Vagina (tissue), 2 donors: ENCODE data around the gene CTDSPL. TPM values are rescaled to one million over a fixed set of nuclear protein-coding genes. Genes with fewer than 3 reads are reported as not detected.

Source experiments
- DNase-seq, 2 donors: peaks; one replicate each; pipeline ENCODE4 v3.0.0-alpha.2; 2017; ENCODE audit errors: extremely low spot score in 2 of 2
- H3K27ac ChIP-seq: fragments of 200-600 bp; sonication (generic); one replicate; pipeline ENCODE4 v1.5.1; 2019
- H3K27me3 ChIP-seq: fragments of 200-600 bp; sonication (generic); one replicate; pipeline ENCODE4 v1.5.1; 2019
- H3K36me3 ChIP-seq, 2 donors: fragments of 200-600 bp; sonication (generic); one replicate each; pipeline ENCODE4 v1.5.1; 2017 to 2019
- H3K4me1 ChIP-seq: fragments of 200-600 bp; sonication (generic); one replicate; pipeline ENCODE4 v1.5.1; 2019
- H3K4me3 ChIP-seq, 2 donors: fragments of 200-600 bp; sonication (generic); 1 replicate in 1 of 2; 2 replicates in 1 of 2; pipeline ENCODE4 v1.5.1; 2016 to 2019
- H3K9me3 ChIP-seq: fragments of 200-600 bp; sonication (generic); one replicate; pipeline ENCODE4 v1.5.1; 2019
- POLR2A ChIP-seq, 2 donors: fragments of 450-650 bp; IDR thresholded peaks; one replicate each; pipeline ENCODE4 v1.6.1; 2017; ENCODE audit warnings: antibody characterized with exemption in 2 of 2, mild to moderate bottlenecking in 2 of 2, moderate library complexity in 2 of 2
- POLR2AphosphoS5 ChIP-seq, 2 donors: sonication (generic); formaldehyde crosslinking; IDR thresholded peaks; one replicate each; pipeline ENCODE4 v1.9.0; 2017; ENCODE audit warnings: antibody characterized with exemption in 2 of 2, mild to moderate bottlenecking in 2 of 2, low read depth in 1 of 2; ENCODE audit not compliant: insufficient read depth in 1 of 2
- intact Hi-C: fragments of 100-400 bp; cut with DNase I; formaldehyde crosslinking; loops from one replicate; pipeline ENCODE4 v1.15.1; 2023
- total RNA-seq: library from RNA; depleted of rRNA; stranded (reverse); fragments of >200 nt; gene quantifications from one replicate; pipeline ENCODE4 v1.2.3, GENCODE V29; 2016
- TF ChIP-seq, protein P1 (sequence below), 3 experiments: fragments of 450-650 bp in 2 of 3; fragments of 200-600 bp in 1 of 3; sonication (generic) in 1 of 3; IDR thresholded peaks; one replicate each; pipeline ENCODE4 v1.5.1; 2017 to 2019; ENCODE audit warnings: antibody characterized with exemption in 3 of 3, mild to moderate bottlenecking in 2 of 3, moderate library complexity in 2 of 3

The CTDSPL gene
- total RNA-seq, 1 donor from 2014 or later: 28.0 TPM

DNA sequence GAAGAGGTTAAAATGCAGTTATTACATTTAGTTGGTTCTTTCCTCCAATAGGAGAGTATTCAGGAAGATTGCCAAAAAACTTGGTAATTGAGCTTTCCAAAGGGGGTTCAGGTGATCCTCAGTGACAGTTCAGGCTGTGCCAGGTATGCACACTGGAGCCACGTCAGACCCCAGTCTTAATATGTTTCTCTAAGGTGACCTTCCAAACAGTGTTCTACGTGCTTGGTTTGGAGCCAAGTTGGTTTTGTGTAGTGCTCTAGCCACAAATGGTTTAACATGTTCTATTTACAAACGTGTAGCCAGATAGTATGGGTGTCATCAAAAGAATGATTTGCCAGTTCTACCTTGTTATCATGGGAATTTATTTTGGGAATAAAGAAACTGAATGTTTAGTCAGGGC lies 21.0 kb downstream of the CTDSPL start:
- Histone ChIP-seq H3K4me3 (no peak overlapping the region), H3K27ac (no peak overlapping the region), H3K4me1 (peaks cover 21% of the 10 kb centered on the region), H3K27me3 (no peaks in the 10 kb centered on the region), H3K36me3 (no peaks in the 10 kb centered on the region), H3K9me3 (no peaks in the 10 kb centered on the region)
- intact Hi-C loops: no loop called here
- DNase-seq: no peak
- TF ChIP-seq POLR2AphosphoS5 (IDR thresholded peaks at IDR 0.05; ENCODE audit: insufficient read depth in 1 of 2, low read depth in 1 of 2) (no peak), POLR2A (IDR thresholded peaks at IDR 0.05) (no peak)
- TF ChIP-seq, protein P1, sequence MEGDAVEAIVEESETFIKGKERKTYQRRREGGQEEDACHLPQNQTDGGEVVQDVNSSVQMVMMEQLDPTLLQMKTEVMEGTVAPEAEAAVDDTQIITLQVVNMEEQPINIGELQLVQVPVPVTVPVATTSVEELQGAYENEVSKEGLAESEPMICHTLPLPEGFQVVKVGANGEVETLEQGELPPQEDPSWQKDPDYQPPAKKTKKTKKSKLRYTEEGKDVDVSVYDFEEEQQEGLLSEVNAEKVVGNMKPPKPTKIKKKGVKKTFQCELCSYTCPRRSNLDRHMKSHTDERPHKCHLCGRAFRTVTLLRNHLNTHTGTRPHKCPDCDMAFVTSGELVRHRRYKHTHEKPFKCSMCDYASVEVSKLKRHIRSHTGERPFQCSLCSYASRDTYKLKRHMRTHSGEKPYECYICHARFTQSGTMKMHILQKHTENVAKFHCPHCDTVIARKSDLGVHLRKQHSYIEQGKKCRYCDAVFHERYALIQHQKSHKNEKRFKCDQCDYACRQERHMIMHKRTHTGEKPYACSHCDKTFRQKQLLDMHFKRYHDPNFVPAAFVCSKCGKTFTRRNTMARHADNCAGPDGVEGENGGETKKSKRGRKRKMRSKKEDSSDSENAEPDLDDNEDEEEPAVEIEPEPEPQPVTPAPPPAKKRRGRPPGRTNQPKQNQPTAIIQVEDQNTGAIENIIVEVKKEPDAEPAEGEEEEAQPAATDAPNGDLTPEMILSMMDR (IDR thresholded peaks at IDR 0.05): no peak

DNA sequence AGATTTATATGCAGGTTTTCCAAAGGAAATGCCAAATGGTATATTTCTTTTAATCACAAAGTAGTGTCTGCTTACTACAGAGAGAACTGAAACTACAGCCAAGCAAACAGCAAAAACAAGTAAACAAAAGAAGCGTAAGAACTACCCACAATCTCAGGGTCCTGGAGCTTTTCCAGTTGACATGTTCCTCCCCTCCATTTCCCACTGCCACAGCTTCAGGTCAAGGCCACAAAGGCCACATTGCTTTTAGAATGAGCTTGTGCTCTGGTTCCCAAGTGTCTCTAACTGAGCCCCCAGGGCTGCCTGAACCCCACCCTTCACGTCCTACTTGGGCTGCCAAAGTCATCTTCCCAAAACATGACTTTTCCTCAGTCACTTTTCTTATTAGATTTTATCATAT lies 24.1 kb downstream of the CTDSPL start:
- peaks cover 27% of the 10 kb centered on the region for H3K4me1 ChIP-seq
- no peak overlapping the region for H3K4me3 ChIP-seq
- intact Hi-C loops: no loop called here
- H3K27ac ChIP-seq: no peak overlapping the region
- no peaks in the 10 kb centered on the region for H3K36me3 ChIP-seq
- TF ChIP-seq POLR2AphosphoS5 (IDR thresholded peaks at IDR 0.05; ENCODE audit: insufficient read depth in 1 of 2, low read depth in 1 of 2): no peak
- TF ChIP-seq POLR2A (IDR thresholded peaks at IDR 0.05): no peak
- TF ChIP-seq, protein P1 (IDR thresholded peaks at IDR 0.05): no peak
- H3K27me3 ChIP-seq: no peaks in the 10 kb centered on the region
- no peak for DNase-seq
- no peaks in the 10 kb centered on the region for H3K9me3 ChIP-seq

DNA sequence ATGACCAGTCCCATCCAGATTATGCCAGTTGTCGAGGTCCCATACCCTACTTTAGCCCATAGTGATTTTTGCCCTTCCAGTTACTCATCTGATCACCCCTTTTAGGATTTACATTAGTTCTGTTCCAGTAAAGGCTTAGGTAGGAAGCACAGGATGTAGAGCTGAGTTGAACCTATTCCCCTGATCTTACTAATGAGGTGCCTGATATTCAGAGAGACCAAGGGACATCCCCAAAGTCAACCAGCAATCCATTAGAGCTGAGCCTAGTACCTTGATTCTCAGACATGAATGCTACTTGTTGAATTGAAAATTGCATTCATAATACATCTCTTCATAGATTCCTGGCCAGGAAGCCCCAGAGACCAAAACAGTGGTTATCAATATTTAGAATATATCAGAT lies 24.7 kb downstream of the CTDSPL start:
- TF ChIP-seq POLR2AphosphoS5 (IDR thresholded peaks at IDR 0.05; ENCODE audit: insufficient read depth in 1 of 2, low read depth in 1 of 2): no peak
- no peak for TF ChIP-seq POLR2A (IDR thresholded peaks at IDR 0.05)
- TF ChIP-seq, protein P1 (IDR thresholded peaks at IDR 0.05): no peak
- Histone ChIP-seq H3K9me3 (no peaks in the 10 kb centered on the region), H3K4me1 (peaks cover 33% of the 10 kb centered on the region), H3K27me3 (no peaks in the 10 kb centered on the region), H3K36me3 (no peaks in the 10 kb centered on the region), H3K27ac (no peak overlapping the region), H3K4me3 (no peak overlapping the region)
- intact Hi-C loops: no loop called here
- no peak for DNase-seq

DNA sequence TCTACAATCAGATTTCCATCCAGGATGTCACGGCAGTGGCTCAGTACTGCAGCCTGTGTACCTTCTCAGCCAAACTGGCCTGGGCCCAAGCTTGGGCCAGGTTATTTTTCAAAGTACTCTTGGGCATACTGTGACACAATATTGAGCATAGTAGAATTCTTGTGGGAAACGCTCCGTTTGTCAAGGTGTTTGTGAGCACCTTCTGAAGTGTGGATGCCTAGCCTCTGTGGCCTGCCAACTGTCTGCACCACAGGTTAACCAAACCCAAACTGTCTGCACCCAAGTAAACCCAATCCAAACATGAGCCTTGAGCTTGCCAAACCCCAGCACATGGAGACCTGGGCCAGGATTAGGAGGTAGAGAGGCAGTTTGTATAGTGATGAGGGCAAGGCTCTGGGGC lies 25.4 kb downstream of the CTDSPL start:
- TF ChIP-seq POLR2A (IDR thresholded peaks at IDR 0.05) (no peak), POLR2AphosphoS5 (IDR thresholded peaks at IDR 0.05; ENCODE audit: insufficient read depth in 1 of 2, low read depth in 1 of 2) (no peak)
- TF ChIP-seq, protein P1 (IDR thresholded peaks at IDR 0.05): no peak
- H3K27ac ChIP-seq: no peak overlapping the region
- H3K4me1 ChIP-seq: peaks cover 39% of the 10 kb centered on the region
- no peak for DNase-seq
- no peak overlapping the region for H3K4me3 ChIP-seq
- H3K36me3 ChIP-seq: no peaks in the 10 kb centered on the region
- intact Hi-C loops: no loop called here
- H3K27me3 ChIP-seq: no peaks in the 10 kb centered on the region
- no peaks in the 10 kb centered on the region for H3K9me3 ChIP-seq

DNA sequence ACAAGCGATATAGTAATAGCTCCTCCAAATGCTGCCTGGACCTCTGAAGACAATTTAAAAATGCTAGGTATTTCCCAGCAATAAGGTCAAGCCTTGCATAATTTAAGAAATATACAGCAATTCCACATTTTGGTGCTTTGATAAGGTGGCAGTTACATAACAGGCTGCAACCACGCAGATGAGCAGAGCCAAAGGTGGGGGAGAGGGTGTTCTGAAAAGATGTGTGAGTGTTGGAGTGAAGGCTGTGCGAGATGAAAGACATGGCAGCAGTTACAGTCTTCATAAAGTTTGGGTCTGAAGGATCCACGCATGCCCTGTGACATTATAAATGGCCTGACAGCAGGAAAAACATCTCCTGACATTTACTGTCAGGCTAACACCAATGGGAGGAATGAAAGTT lies 26.1 kb downstream of the CTDSPL start:
- Histone ChIP-seq H3K9me3 (no peaks in the 10 kb centered on the region), H3K27ac (no peak overlapping the region), H3K36me3 (no peaks in the 10 kb centered on the region), H3K4me3 (no peak overlapping the region), H3K27me3 (no peaks in the 10 kb centered on the region), H3K4me1 (peaks cover 46% of the 10 kb centered on the region)
- intact Hi-C loops: no loop called here
- no peak for DNase-seq
- TF ChIP-seq POLR2AphosphoS5 (IDR thresholded peaks at IDR 0.05; ENCODE audit: insufficient read depth in 1 of 2, low read depth in 1 of 2) (no peak), POLR2A (IDR thresholded peaks at IDR 0.05) (no peak)
- TF ChIP-seq, protein P1 (IDR thresholded peaks at IDR 0.05): no peak
